OCI-LY1 (cell line): ENCODE results near the gene TRMU.

Experiments used
- H2AFZ ChIP-seq: fragments of 200-600 bp; sonication (generic), shearing (Covaris generic); 2 replicates; pipeline ENCODE4 v1.6.0; 2014; ENCODE audit warnings: antibody characterized with exemption, mild to moderate bottlenecking, low read length
- H3F3A ChIP-seq: fragments of 200-600 bp; sonication (generic), shearing (Covaris generic); 2 replicates; pipeline ENCODE4 v1.6.0; 2014; ENCODE audit warnings: mild to moderate bottlenecking, antibody characterized with exemption, low read length, moderate library complexity; ENCODE audit not compliant: insufficient read depth
- H3K27ac ChIP-seq: fragments of 200-600 bp; sonication (generic); 2 replicates; pipeline ENCODE4 v1.5.1; 2014; ENCODE audit warnings: low read length, mixed run types, mild to moderate bottlenecking, low read depth; ENCODE audit not compliant: poor library complexity, severe bottlenecking
- H3K27me3 ChIP-seq: fragments of 200-600 bp; sonication (generic); 2 replicates; pipeline ENCODE4 v1.6.0; 2014; ENCODE audit warnings: antibody characterized with exemption, mild to moderate bottlenecking, low read length, moderate library complexity; ENCODE audit not compliant: insufficient read depth
- H3K36me3 ChIP-seq: fragments of 200-600 bp; sonication (generic); 2 replicates; pipeline ENCODE4 v1.6.1; 2014; ENCODE audit warnings: mild to moderate bottlenecking, antibody characterized with exemption, low read length, moderate library complexity, mixed read lengths; ENCODE audit not compliant: insufficient read depth
- H3K4me1 ChIP-seq: fragments of 200-600 bp; sonication (generic); 2 replicates; pipeline ENCODE4 v1.5.1; 2014; ENCODE audit warnings: mild to moderate bottlenecking, low read length, moderate library complexity; ENCODE audit not compliant: insufficient read depth, severe bottlenecking
- H3K4me2 ChIP-seq: fragments of 200-600 bp; sonication (generic), shearing (Covaris generic); 2 replicates; pipeline ENCODE4 v1.6.1; 2014; ENCODE audit warnings: low read length
- H3K4me3 ChIP-seq: fragments of 200-600 bp; sonication (generic); 2 replicates; pipeline ENCODE4 v1.5.1; 2014; ENCODE audit warnings: low read length, low read depth, mild to moderate bottlenecking, mixed read lengths; ENCODE audit not compliant: poor library complexity, severe bottlenecking
- H3K79me2 ChIP-seq: fragments of 200-600 bp; shearing (Covaris generic); 2 replicates; pipeline ENCODE4 v1.6.1; 2016; ENCODE audit warnings: mixed run types, low read length, mixed read lengths; ENCODE audit not compliant: insufficient read depth
- H3K9ac ChIP-seq: fragments of 200-600 bp; sonication (generic), shearing (Covaris generic); 2 replicates; pipeline ENCODE4 v1.6.1; 2014; ENCODE audit warnings: mild to moderate bottlenecking, low read length, mixed read lengths
- H3K9me2 ChIP-seq: fragments of 200-600 bp; sonication (generic), shearing (Covaris generic); 2 replicates; pipeline ENCODE4 v1.6.1; 2014; ENCODE audit warnings: low read depth, mild to moderate bottlenecking, low read length, mixed read lengths
- H3K9me3 ChIP-seq: fragments of 200-600 bp; shearing (Covaris generic); 2 replicates; pipeline ENCODE4 v1.6.1; 2014; ENCODE audit warnings: low read length, mixed read lengths
- H4K20me1 ChIP-seq: fragments of 200-600 bp; sonication (generic), shearing (Covaris generic); 2 replicates; pipeline ENCODE4 v1.6.0; 2016; ENCODE audit warnings: mild to moderate bottlenecking, low read length; ENCODE audit not compliant: insufficient read depth
- EZH2 ChIP-seq: fragments of 200-600 bp; sonication (generic), shearing (Covaris generic); IDR thresholded peaks from 2 replicates; pipeline ENCODE4 v1.8.0; 2017; ENCODE audit warnings: borderline replicate concordance, mixed run types, mild to moderate bottlenecking, antibody characterized with exemption, low read length, moderate library complexity, mixed read lengths
- TF ChIP-seq, protein P1 (sequence below): fragments of 200-600 bp; sonication (generic), shearing (Covaris generic); IDR thresholded peaks from 2 replicates; pipeline ENCODE4 v1.5.1; 2017; ENCODE audit warnings: mild to moderate bottlenecking, antibody characterized with exemption, low read length, moderate library complexity, mixed read lengths

Gene TRMU

DNA sequence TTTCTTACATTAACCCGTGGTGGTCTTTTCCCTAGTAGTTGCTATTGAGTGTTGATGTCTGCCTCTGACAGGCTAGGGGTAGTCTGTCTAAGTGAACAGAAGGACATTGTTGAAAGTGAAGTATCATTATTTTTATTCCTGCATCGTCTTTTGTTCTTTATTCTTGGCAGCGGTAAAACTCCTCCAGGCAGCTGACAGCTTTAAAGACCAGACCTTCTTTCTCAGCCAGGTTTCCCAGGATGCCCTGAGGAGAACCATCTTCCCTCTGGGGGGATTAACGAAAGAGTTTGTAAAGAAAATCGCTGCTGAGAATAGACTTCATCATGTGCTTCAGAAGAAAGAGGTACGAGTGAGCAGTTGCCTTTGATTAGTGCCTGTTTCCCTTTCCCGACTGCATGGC is 14.6 kb downstream of the TRMU start:
- Histone ChIP-seq H3K4me2 (no peak overlapping the region), H3K27ac (no peak overlapping the region), H3K27me3 (no peaks in the 10 kb centered on the region), H3K79me2 (no peaks in the 10 kb centered on the region), H3F3A (no peaks in the 10 kb centered on the region), H3K4me3 (no peak overlapping the region), H3K4me1 (peaks cover 11% of the 10 kb centered on the region), H3K36me3 (peaks cover 98% of the 10 kb centered on the region), H3K9me3 (no peaks in the 10 kb centered on the region), H4K20me1 (no peaks in the 10 kb centered on the region), H3K9ac (no peak overlapping the region), H3K9me2 (no peaks in the 10 kb centered on the region), H2AFZ (no peak overlapping the region)
- TF ChIP-seq, protein P1, sequence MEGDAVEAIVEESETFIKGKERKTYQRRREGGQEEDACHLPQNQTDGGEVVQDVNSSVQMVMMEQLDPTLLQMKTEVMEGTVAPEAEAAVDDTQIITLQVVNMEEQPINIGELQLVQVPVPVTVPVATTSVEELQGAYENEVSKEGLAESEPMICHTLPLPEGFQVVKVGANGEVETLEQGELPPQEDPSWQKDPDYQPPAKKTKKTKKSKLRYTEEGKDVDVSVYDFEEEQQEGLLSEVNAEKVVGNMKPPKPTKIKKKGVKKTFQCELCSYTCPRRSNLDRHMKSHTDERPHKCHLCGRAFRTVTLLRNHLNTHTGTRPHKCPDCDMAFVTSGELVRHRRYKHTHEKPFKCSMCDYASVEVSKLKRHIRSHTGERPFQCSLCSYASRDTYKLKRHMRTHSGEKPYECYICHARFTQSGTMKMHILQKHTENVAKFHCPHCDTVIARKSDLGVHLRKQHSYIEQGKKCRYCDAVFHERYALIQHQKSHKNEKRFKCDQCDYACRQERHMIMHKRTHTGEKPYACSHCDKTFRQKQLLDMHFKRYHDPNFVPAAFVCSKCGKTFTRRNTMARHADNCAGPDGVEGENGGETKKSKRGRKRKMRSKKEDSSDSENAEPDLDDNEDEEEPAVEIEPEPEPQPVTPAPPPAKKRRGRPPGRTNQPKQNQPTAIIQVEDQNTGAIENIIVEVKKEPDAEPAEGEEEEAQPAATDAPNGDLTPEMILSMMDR, result no peak
- TF ChIP-seq EZH2, result no peak

DNA sequence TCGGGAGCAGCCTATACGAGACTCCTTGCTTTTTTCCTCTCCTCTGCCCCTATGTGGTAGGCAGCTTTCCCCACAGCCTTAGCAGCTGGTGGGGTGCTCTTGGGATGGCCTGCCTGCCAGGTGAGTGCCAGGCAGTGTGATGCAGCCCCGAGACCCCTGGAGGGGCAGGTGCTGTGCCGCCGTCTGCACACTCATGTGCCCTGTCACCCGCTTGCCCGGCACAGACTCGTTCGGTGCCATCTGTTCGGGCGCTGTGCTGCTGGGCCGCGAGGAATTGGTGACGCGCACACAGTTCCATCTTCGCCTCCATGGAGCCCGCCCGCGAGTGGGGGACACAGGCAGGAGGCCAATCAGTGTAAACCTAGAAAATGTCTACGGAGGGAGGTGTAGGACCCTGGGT is 15.1 kb downstream of the TRMU start:
- no peak overlapping the region for H3K9ac ChIP-seq

DNA sequence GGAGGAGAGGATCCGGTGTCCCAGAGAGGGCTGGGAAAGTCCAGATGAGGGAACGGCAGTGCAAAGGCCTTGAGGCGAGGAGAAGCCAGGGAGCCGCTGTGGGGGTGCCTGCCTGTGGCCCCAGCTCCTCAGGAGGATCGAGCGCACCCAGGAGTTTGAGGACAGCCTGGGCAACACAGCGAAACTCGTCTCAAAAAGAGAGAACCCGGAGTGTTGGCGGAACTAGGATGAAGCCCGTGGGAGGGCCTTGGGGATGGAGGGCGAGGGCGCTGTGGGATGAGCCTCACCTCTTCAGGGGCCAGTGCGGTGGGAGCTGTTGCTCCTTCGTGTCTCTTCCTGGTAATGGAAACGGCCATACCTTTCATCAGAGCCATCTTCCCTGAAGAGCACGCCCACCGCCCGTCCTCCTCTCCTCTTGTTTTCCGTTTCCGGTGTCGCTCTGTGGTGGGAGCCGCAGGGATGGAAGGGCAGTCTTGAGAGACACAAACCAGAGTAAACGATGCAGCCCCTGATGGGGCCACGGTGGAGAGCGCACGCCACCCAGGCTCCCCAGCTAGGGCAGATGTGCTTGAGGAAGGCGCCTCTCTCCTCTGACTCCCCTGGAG is 15.7 kb downstream of the TRMU start:
- no peaks in the 10 kb centered on the region for H3K79me2 ChIP-seq
- no peak overlapping the region for H3K4me3 ChIP-seq
- H2AFZ ChIP-seq, result no peak overlapping the region
- no peaks in the 10 kb centered on the region for H3K9me2 ChIP-seq
- peaks cover 11% of the 10 kb centered on the region for H3K4me1 ChIP-seq
- no peaks in the 10 kb centered on the region for H4K20me1 ChIP-seq
- H3K36me3 ChIP-seq, result peaks cover 96% of the 10 kb centered on the region
- H3F3A ChIP-seq, result no peaks in the 10 kb centered on the region
- H3K9ac ChIP-seq, result no peak overlapping the region
- H3K9me3 ChIP-seq, result no peaks in the 10 kb centered on the region
- H3K27ac ChIP-seq, result no peak overlapping the region
- H3K27me3 ChIP-seq, result no peaks in the 10 kb centered on the region
- no peak overlapping the region for H3K4me2 ChIP-seq
- TF ChIP-seq EZH2, result no peak

More for the DNA sequence above, 15.1 kb downstream of the TRMU start:
- H3K79me2 ChIP-seq, result no peaks in the 10 kb centered on the region
- peaks cover 11% of the 10 kb centered on the region for H3K4me1 ChIP-seq
- H3K9me3 ChIP-seq, result no peaks in the 10 kb centered on the region
- no peak overlapping the region for H3K4me3 ChIP-seq
- no peaks in the 10 kb centered on the region for H3K9me2 ChIP-seq
- no peaks in the 10 kb centered on the region for H3K27me3 ChIP-seq
- no peak for TF ChIP-seq EZH2
- TF ChIP-seq, protein P1, result no peak
- H2AFZ ChIP-seq, result no peak overlapping the region
- H3K27ac ChIP-seq, result no peak overlapping the region
- no peak overlapping the region for H3K4me2 ChIP-seq
- peaks cover 96% of the 10 kb centered on the region for H3K36me3 ChIP-seq
- H4K20me1 ChIP-seq, result no peaks in the 10 kb centered on the region
- no peaks in the 10 kb centered on the region for H3F3A ChIP-seq

DNA sequence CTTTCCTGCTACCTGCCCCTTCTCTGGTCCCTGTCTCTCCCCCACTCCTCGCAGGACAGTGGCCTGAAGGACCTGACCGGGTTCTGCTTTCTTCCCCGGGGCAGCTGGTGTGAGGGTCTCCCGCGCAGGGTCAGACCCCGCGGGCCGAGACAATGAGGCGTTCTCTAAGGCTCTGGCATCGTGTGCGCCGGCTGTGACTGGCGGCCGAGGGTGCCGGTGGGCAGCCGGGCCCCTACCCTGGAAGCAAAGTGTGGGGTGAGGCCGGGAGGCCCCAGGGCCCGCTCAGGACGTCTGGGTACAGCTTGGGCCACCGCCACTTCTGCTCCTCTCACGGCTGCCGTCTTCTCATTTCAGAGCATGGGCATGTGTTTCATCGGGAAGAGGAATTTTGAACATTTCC is 16.3 kb downstream of the TRMU start:
- H3K27ac ChIP-seq, result no peak overlapping the region
- no peak overlapping the region for H3K4me3 ChIP-seq
- H3K9ac ChIP-seq, result no peak overlapping the region
- no peak overlapping the region for H3K4me2 ChIP-seq
- no peaks in the 10 kb centered on the region for H3K9me3 ChIP-seq
- no peaks in the 10 kb centered on the region for H3F3A ChIP-seq
- H4K20me1 ChIP-seq, result no peaks in the 10 kb centered on the region
- no peaks in the 10 kb centered on the region for H3K79me2 ChIP-seq
- no peaks in the 10 kb centered on the region for H3K27me3 ChIP-seq
- no peak for TF ChIP-seq EZH2
- TF ChIP-seq, protein P1, result no peak
- peaks cover 11% of the 10 kb centered on the region for H3K4me1 ChIP-seq
- no peak overlapping the region for H2AFZ ChIP-seq
- H3K36me3 ChIP-seq, result peaks cover 96% of the 10 kb centered on the region
- H3K9me2 ChIP-seq, result no peaks in the 10 kb centered on the region
